NCI-H2196 treated with DMSO at 0.1 percent for 48 hours (cell line): ENCODE results near the gene SVOP.
"Not testable (repeated sequence)": the region's sequence is repeated elsewhere in the genome, so short reads cannot be mapped to it uniquely, and the experiment has no call there.

ENCODE experiments used
- DNase-seq: peaks from one replicate; lab custom pipeline; 2025; ENCODE audit not compliant: unreplicated experiment; lab: John Stamatoyannopoulos, UW

The SVOP gene

GRCh38 chr12:108896336-108896735 is 124.5 kb downstream of the SVOP start:
- no peak for DNase-seq

- DNase-seq: no peak
These were observed 125.6 kb downstream of the SVOP start for GRCh38 chr12:108895220-108895802.

- DNase-seq: no peak
These were observed 130.7 kb downstream of the SVOP start for GRCh38 chr12:108890208-108890607.

GRCh38 chr12:108888031-108888430 is 132.8 kb downstream of the SVOP start:
- DNase-seq: no peak

GRCh38 chr12:108886873-108887629 is 133.8 kb downstream of the SVOP start:
- no peak for DNase-seq

GRCh38 chr12:108884116-108885012 is 136.5 kb downstream of the SVOP start:
- no peak for DNase-seq

- peak; percentile 9 for DNase-seq
These were observed 138.9 kb downstream of the SVOP start for GRCh38 chr12:108881953-108882352.

- no peak for DNase-seq
These were observed 141.1 kb downstream of the SVOP start, which contains the start of gene DAO for GRCh38 chr12:108879615-108880254. Gene DAO (plus strand): TSS chr12:108880092. CDS start chr12:108885007, 4,915 bp downstream.

GRCh38 chr12:108876550-108876949 is 144.3 kb downstream of the SVOP start:
- no peak for DNase-seq

- DNase-seq: no peak
These were observed 145.0 kb downstream of the SVOP start for GRCh38 chr12:108875682-108876361.

- no peak for DNase-seq
These were observed 145.6 kb downstream of the SVOP start for GRCh38 chr12:108875280-108875679.

- DNase-seq: no peak
These were observed 152.1 kb downstream of the SVOP start for GRCh38 chr12:108868781-108869180.

- DNase-seq: not testable (repeated sequence)
These were observed 154.8 kb downstream of the SVOP start for GRCh38 chr12:108866083-108866482.

- DNase-seq: no peak
These were observed 155.7 kb downstream of the SVOP start for GRCh38 chr12:108865169-108865568.

- no peak for DNase-seq
These were observed 158.3 kb downstream of the SVOP start for GRCh38 chr12:108862588-108862959.

GRCh38 chr12:108861878-108862587 is 158.8 kb downstream of the SVOP start:
- DNase-seq: no peak

- DNase-seq: no peak
These were observed 160.4 kb downstream of the SVOP start for GRCh38 chr12:108860443-108860842.

- no peak for DNase-seq
These were observed 161.0 kb downstream of the SVOP start for GRCh38 chr12:108859923-108860291.

- DNase-seq: not testable (repeated sequence)
These were observed 161.5 kb downstream of the SVOP start for GRCh38 chr12:108859141-108859922.
